Measurements from ENCODE around the gene PGD.

Gene PGD

GRCh38 chr1:10398278-10398733, 558 bp upstream of the PGD start:
- peak overlapping the region in 1 of 2 experiments; percentile 81 for H3K27ac ChIP-seq (ENCODE audit: insufficient read depth in 1 of 2, low read depth in 1 of 2, low read length in 2 of 2, poor library complexity in 1 of 2, severe bottlenecking in 2 of 2)
- H3K36me3 ChIP-seq (ENCODE audit: control insufficient read depth in 4 of 4, insufficient read depth in 4 of 4, low read length in 3 of 4), result peaks cover 0 to 16% (median 6%) of the 10 kb centered on the region in 4 experiments
- H3K9me3 ChIP-seq (ENCODE audit: control extremely low read depth in 1 of 5, control insufficient read depth in 4 of 5, insufficient read depth in 2 of 5, low read depth in 1 of 5, low read length in 4 of 5), result peaks cover 0 to 6% (median 0%) of the 10 kb centered on the region in 5 experiments
- 0% methylated on average over 26 of the region's 34 CpGs for WGBS (ENCODE audit: insufficient coverage)
- H3K27me3 ChIP-seq (replicated peaks in 2 of 5; ENCODE audit: control insufficient read depth in 4 of 5, insufficient read depth in 5 of 5, low read length in 4 of 5), result no peaks in the 10 kb centered on the region
- peaks cover 7 to 33% (median 20%) of the 10 kb centered on the region in 4 experiments for H3K4me1 ChIP-seq (ENCODE audit: control extremely low read depth in 1 of 4, control insufficient read depth in 4 of 4, insufficient read depth in 4 of 4, low read length in 3 of 4)
- no peak for DNase-seq
- POLR2A ChIA-PET, result interaction anchor here (1.1 to 2.0 kb wide), 4 partner anchors 10 to 31 kb away, joined by 3 to 22 read pairs (median 4); partner anchors contain the start of gene CENPS
- H3K4me3 ChIP-seq (ENCODE audit: control insufficient read depth in 1 of 7, extremely low read depth in 1 of 7, insufficient read depth in 4 of 7, low read depth in 2 of 7, low read length in 6 of 7), result peak overlapping the region; percentile 74 to 97 (median 92)
- CTCF ChIA-PET, result interaction anchor here (0.9 to 6.3 kb wide), 7 partner anchors 12 to 491 kb away, joined by 3 to 56 read pairs (median 5); no protein-coding TSS in a partner anchor

- no peaks in the 10 kb centered on the region for H3K27me3 ChIP-seq (replicated peaks in 2 of 5; ENCODE audit: control insufficient read depth in 4 of 5, insufficient read depth in 5 of 5, low read length in 4 of 5)
- H3K4me1 ChIP-seq (ENCODE audit: control extremely low read depth in 1 of 4, control insufficient read depth in 4 of 4, insufficient read depth in 4 of 4, low read length in 3 of 4), result peaks cover 7 to 33% (median 20%) of the 10 kb centered on the region in 4 experiments
- peaks cover 7 to 24% (median 16%) of the 10 kb centered on the region in 4 experiments for H3K36me3 ChIP-seq (ENCODE audit: control insufficient read depth in 4 of 4, insufficient read depth in 4 of 4, low read length in 3 of 4)
- ChIA-PET POLR2A (interaction anchor here (1.5 to 2.0 kb wide), 2 partner anchors 12 to 30 kb away, joined by 3 to 22 read pairs; partner anchors contain the start of gene CENPS), CTCF (interaction anchor here (1.1 to 6.3 kb wide), 7 partner anchors 11 to 29 kb away, joined by 3 to 56 read pairs (median 6); no protein-coding TSS in a partner anchor)
- H3K27ac ChIP-seq (ENCODE audit: insufficient read depth in 1 of 2, low read depth in 1 of 2, low read length in 2 of 2, poor library complexity in 1 of 2, severe bottlenecking in 2 of 2), result peak overlapping the region in 1 of 2 experiments; percentile 79
- peak in 1 of 3 donors; percentile 13 for DNase-seq
- WGBS (ENCODE audit: insufficient coverage), result 3% methylated on average over 38 of the region's 42 CpGs
- H3K4me3 ChIP-seq (ENCODE audit: control insufficient read depth in 1 of 7, extremely low read depth in 1 of 7, insufficient read depth in 4 of 7, low read depth in 2 of 7, low read length in 6 of 7), result peak overlapping the region; percentile 74 to 97 (median 92)
- H3K9me3 ChIP-seq (ENCODE audit: control extremely low read depth in 1 of 5, control insufficient read depth in 4 of 5, insufficient read depth in 2 of 5, low read depth in 1 of 5, low read length in 4 of 5), result no peaks in the 10 kb centered on the region
Observed at GRCh38 chr1:10399444-10399941, 629 bp downstream of the PGD start.

- Histone ChIP-seq H3K9me3 (ENCODE audit: control extremely low read depth in 1 of 5, control insufficient read depth in 4 of 5, insufficient read depth in 2 of 5, low read depth in 1 of 5, low read length in 4 of 5) (no peaks in the 10 kb centered on the region), H3K4me1 (ENCODE audit: control extremely low read depth in 1 of 4, control insufficient read depth in 4 of 4, insufficient read depth in 4 of 4, low read length in 3 of 4) (peaks cover 7 to 33% (median 20%) of the 10 kb centered on the region in 4 experiments), H3K36me3 (ENCODE audit: control insufficient read depth in 4 of 4, insufficient read depth in 4 of 4, low read length in 3 of 4) (peaks cover 11 to 30% (median 18%) of the 10 kb centered on the region in 4 experiments), H3K27me3 (replicated peaks in 2 of 5; ENCODE audit: control insufficient read depth in 4 of 5, insufficient read depth in 5 of 5, low read length in 4 of 5) (no peaks in the 10 kb centered on the region), H3K4me3 (ENCODE audit: control insufficient read depth in 1 of 7, extremely low read depth in 1 of 7, insufficient read depth in 4 of 7, low read depth in 2 of 7, low read length in 6 of 7) (peak overlapping the region; percentile 74 to 97 (median 92)), H3K27ac (ENCODE audit: insufficient read depth in 1 of 2, low read depth in 1 of 2, low read length in 2 of 2, poor library complexity in 1 of 2, severe bottlenecking in 2 of 2) (peak overlapping the region in 1 of 2 experiments; percentile 79)
- ChIA-PET CTCF (interaction anchor here (0.6 to 6.3 kb wide), 8 partner anchors 11 to 358 kb away, joined by 3 to 56 read pairs (median 6); partner anchors contain the start of gene CENPS), POLR2A (interaction anchor here (0.6 to 2.0 kb wide), 2 partner anchors 12 to 78 kb away, joined by 3 to 22 read pairs; no protein-coding TSS in a partner anchor)
- DNase-seq, result no peak
- WGBS (ENCODE audit: insufficient coverage), result 72% methylated on average over 7 of the region's 8 CpGs
Observed at GRCh38 chr1:10400013-10400412, 1.1 kb downstream of the PGD start.

GRCh38 chr1:10401281-10401680, 2.4 kb downstream of the PGD start:
- DNase-seq, result no peak
- ChIA-PET CTCF (interaction anchor here (2.6 to 6.3 kb wide), 3 partner anchors 9 to 28 kb away, joined by 7 to 56 read pairs (median 16); partner anchors contain the start of gene CENPS), POLR2A (no interaction called here)
- WGBS (ENCODE audit: insufficient coverage), result no CpG with 5 or more reads among the region's 1 CpG
- H3K9me3 ChIP-seq (ENCODE audit: control extremely low read depth in 1 of 5, control insufficient read depth in 4 of 5, insufficient read depth in 2 of 5, low read depth in 1 of 5, low read length in 4 of 5), result no peaks in the 10 kb centered on the region
- no peaks in the 10 kb centered on the region for H3K27me3 ChIP-seq (replicated peaks in 2 of 5; ENCODE audit: control insufficient read depth in 4 of 5, insufficient read depth in 5 of 5, low read length in 4 of 5)
- peaks cover 12 to 37% (median 27%) of the 10 kb centered on the region in 4 experiments for H3K36me3 ChIP-seq (ENCODE audit: control insufficient read depth in 4 of 4, insufficient read depth in 4 of 4, low read length in 3 of 4)
- H3K4me3 ChIP-seq (ENCODE audit: control insufficient read depth in 1 of 7, extremely low read depth in 1 of 7, insufficient read depth in 4 of 7, low read depth in 2 of 7, low read length in 6 of 7), result peak overlapping the region in 1 of 7 experiments; percentile 27
- peaks cover 7 to 33% (median 20%) of the 10 kb centered on the region in 4 experiments for H3K4me1 ChIP-seq (ENCODE audit: control extremely low read depth in 1 of 4, control insufficient read depth in 4 of 4, insufficient read depth in 4 of 4, low read length in 3 of 4)
- peak overlapping the region in 1 of 2 experiments; percentile 79 for H3K27ac ChIP-seq (ENCODE audit: insufficient read depth in 1 of 2, low read depth in 1 of 2, low read length in 2 of 2, poor library complexity in 1 of 2, severe bottlenecking in 2 of 2)

- DNase-seq, result no peak
- POLR2A ChIA-PET, result no interaction called here
- 94% methylated on average over 2 of the region's 9 CpGs for WGBS (ENCODE audit: insufficient coverage)
- H3K9me3 ChIP-seq (ENCODE audit: control extremely low read depth in 1 of 5, control insufficient read depth in 4 of 5, insufficient read depth in 2 of 5, low read depth in 1 of 5, low read length in 4 of 5), result no peaks in the 10 kb centered on the region
- H3K4me3 ChIP-seq (ENCODE audit: control insufficient read depth in 1 of 7, extremely low read depth in 1 of 7, insufficient read depth in 4 of 7, low read depth in 2 of 7, low read length in 6 of 7), result no peak overlapping the region
- H3K4me1 ChIP-seq (ENCODE audit: control extremely low read depth in 1 of 4, control insufficient read depth in 4 of 4, insufficient read depth in 4 of 4, low read length in 3 of 4), result peaks cover 7 to 29% (median 18%) of the 10 kb centered on the region in 4 experiments
- no peak overlapping the region for H3K27ac ChIP-seq (ENCODE audit: insufficient read depth in 1 of 2, low read depth in 1 of 2, low read length in 2 of 2, poor library complexity in 1 of 2, severe bottlenecking in 2 of 2)
- H3K36me3 ChIP-seq (ENCODE audit: control insufficient read depth in 4 of 4, insufficient read depth in 4 of 4, low read length in 3 of 4), result peaks cover 20 to 53% (median 42%) of the 10 kb centered on the region in 4 experiments
- no peaks in the 10 kb centered on the region for H3K27me3 ChIP-seq (replicated peaks in 2 of 5; ENCODE audit: control insufficient read depth in 4 of 5, insufficient read depth in 5 of 5, low read length in 4 of 5)
- CTCF ChIA-PET, result interaction anchor here (1.1 to 6.3 kb wide), 3 partner anchors 9 to 27 kb away, joined by 4 to 56 read pairs (median 7); partner anchors contain the start of gene CENPS
Observed at GRCh38 chr1:10402729-10403274, 3.9 kb downstream of the PGD start.

GRCh38 chr1:10407201-10407600, 8.3 kb downstream of the PGD start:
- Histone ChIP-seq H3K9me3 (ENCODE audit: control extremely low read depth in 1 of 5, control insufficient read depth in 4 of 5, insufficient read depth in 2 of 5, low read depth in 1 of 5, low read length in 4 of 5) (no peaks in the 10 kb centered on the region), H3K4me3 (ENCODE audit: control insufficient read depth in 1 of 7, extremely low read depth in 1 of 7, insufficient read depth in 4 of 7, low read depth in 2 of 7, low read length in 6 of 7) (no peak overlapping the region), H3K36me3 (ENCODE audit: control insufficient read depth in 4 of 4, insufficient read depth in 4 of 4, low read length in 3 of 4) (peaks cover 42 to 90% (median 74%) of the 10 kb centered on the region in 4 experiments), H3K27me3 (replicated peaks in 2 of 5; ENCODE audit: control insufficient read depth in 4 of 5, insufficient read depth in 5 of 5, low read length in 4 of 5) (no peaks in the 10 kb centered on the region), H3K27ac (ENCODE audit: insufficient read depth in 1 of 2, low read depth in 1 of 2, low read length in 2 of 2, poor library complexity in 1 of 2, severe bottlenecking in 2 of 2) (no peak overlapping the region), H3K4me1 (ENCODE audit: control extremely low read depth in 1 of 4, control insufficient read depth in 4 of 4, insufficient read depth in 4 of 4, low read length in 3 of 4) (no peaks in the 10 kb centered on the region)
- WGBS (ENCODE audit: insufficient coverage), result 96% methylated on average over 2 of the region's 2 CpGs
- ChIA-PET CTCF (no interaction called here), POLR2A (no interaction called here)
- DNase-seq, result no peak

Measured in common myeloid progenitor, CD34-positive (primary cell).